Loucy (cell line): Measurements from ENCODE around the gene C1orf50.

ENCODE experiments used
- CTCF ChIP-seq: fragments of 200-600 bp; sonication (generic); conservative IDR thresholded peaks from 2 replicates; pipeline ENCODE4 v1.5.1; 2014; ENCODE audit warnings: mild to moderate bottlenecking, antibody characterized with exemption, low read length
- EZH2phosphoT487 ChIP-seq: fragments of 200-600 bp; IDR thresholded peaks from 2 replicates; pipeline ENCODE4 v1.6.1; 2018; ENCODE audit warnings: antibody characterized with exemption, mild to moderate bottlenecking, moderate library complexity, borderline replicate concordance

- no peak for TF ChIP-seq CTCF
- TF ChIP-seq EZH2phosphoT487 = no peak
Observed at GRCh38 chr1:42824481-42825035, 57.5 kb downstream of the C1orf50 start.
